Measurements from ENCODE around the gene GPR139.

The GPR139 gene

DNA sequence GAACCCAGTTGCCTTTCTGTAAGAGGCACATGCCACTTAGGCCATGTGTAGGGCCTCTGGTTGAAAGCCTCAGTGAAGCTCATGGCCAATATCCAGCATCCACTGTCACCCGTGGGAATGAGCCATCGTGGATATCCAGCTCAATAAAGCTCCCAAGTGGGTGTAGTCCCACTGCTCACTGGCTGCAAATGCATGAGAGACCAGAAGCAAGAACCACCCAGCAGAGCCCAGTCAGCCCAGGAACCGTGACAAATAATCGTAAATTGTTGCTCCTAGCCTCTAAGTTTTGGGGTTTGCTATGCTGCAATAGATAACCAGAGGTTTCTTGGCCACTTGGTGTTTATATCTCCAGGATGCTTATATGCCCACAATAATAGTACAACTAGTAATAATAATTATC is 33.7 kb downstream of the GPR139 start:
- H3K27me3 Mint-ChIP-seq: peaks cover 10 to 11% of the 10 kb centered on the region in 2 donors
- peaks cover 2 to 4% of the 10 kb centered on the region in 2 donors for H3K9me3 Mint-ChIP-seq
- DNase-seq (no peak), ATAC-seq (replicated peaks) (no peak)
- no peak overlapping the region for H3K4me3 Mint-ChIP-seq
- H3K36me3 Mint-ChIP-seq: no peaks in the 10 kb centered on the region
- no peaks in the 10 kb centered on the region for H3K4me1 Mint-ChIP-seq
- H3K27ac Mint-ChIP-seq: no peak overlapping the region

GRCh38 chr16:20029611-20030010 is 44.1 kb downstream of the GPR139 start:
- no peak for DNase-seq
- H3K9me3 Mint-ChIP-seq: peaks cover 0 to 5% of the 10 kb centered on the region in 2 donors
- no peak for ATAC-seq (replicated peaks)
- H3K36me3 Mint-ChIP-seq: no peaks in the 10 kb centered on the region
- peaks cover 4 to 6% of the 10 kb centered on the region in 2 donors for H3K27me3 Mint-ChIP-seq
- no peak overlapping the region for H3K27ac Mint-ChIP-seq
- no peak overlapping the region for H3K4me3 Mint-ChIP-seq
- H3K4me1 Mint-ChIP-seq: no peaks in the 10 kb centered on the region

- Mint-ChIP-seq H3K4me1 (no peaks in the 10 kb centered on the region), H3K4me3 (no peak overlapping the region), H3K36me3 (no peaks in the 10 kb centered on the region), H3K9me3 (peaks cover 4 to 5% of the 10 kb centered on the region in 2 donors), H3K27me3 (peaks cover 6 to 8% of the 10 kb centered on the region in 2 donors), H3K27ac (no peak overlapping the region)
- no peak for DNase-seq
- no peak for ATAC-seq (replicated peaks)
These were observed 47.2 kb downstream of the GPR139 start for GRCh38 chr16:20026361-20027072.

GRCh38 chr16:20023190-20023589 is 50.5 kb downstream of the GPR139 start:
- H3K27me3 Mint-ChIP-seq: peaks cover 6 to 8% of the 10 kb centered on the region in 2 donors
- H3K36me3 Mint-ChIP-seq: no peaks in the 10 kb centered on the region
- peaks cover 4 to 5% of the 10 kb centered on the region in 2 donors for H3K9me3 Mint-ChIP-seq
- H3K4me3 Mint-ChIP-seq: no peak overlapping the region
- H3K4me1 Mint-ChIP-seq: no peaks in the 10 kb centered on the region
- no peak overlapping the region for H3K27ac Mint-ChIP-seq
- DNase-seq: no peak
- no peak for ATAC-seq (replicated peaks)

DNA sequence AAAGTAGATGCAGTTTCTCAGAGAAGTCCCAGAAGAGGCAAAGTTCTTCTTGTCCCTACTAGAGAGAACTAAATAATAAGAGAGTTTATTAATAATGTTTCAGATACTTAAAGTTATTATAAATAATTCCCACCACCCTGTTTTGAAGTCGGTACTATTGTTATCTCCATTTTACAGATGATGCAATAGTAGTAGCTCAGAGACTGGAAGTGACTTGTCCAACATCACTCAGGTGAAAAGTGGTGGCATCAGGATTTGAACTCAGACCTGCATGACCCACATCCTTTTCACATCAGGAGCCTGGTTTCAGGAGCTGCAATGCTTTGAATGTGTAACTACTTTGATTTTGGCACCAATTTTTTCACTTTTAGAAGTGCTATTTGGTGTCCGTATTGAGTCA is 52.7 kb downstream of the GPR139 start:
- no peak overlapping the region for H3K4me3 Mint-ChIP-seq
- no peaks in the 10 kb centered on the region for H3K4me1 Mint-ChIP-seq
- H3K9me3 Mint-ChIP-seq: peaks cover 4 to 5% of the 10 kb centered on the region in 2 donors
- no peak for DNase-seq
- H3K36me3 Mint-ChIP-seq: no peaks in the 10 kb centered on the region
- H3K27me3 Mint-ChIP-seq: peaks cover 0 to 4% of the 10 kb centered on the region in 2 donors
- no peak overlapping the region for H3K27ac Mint-ChIP-seq
- no peak for ATAC-seq (replicated peaks)

DNA sequence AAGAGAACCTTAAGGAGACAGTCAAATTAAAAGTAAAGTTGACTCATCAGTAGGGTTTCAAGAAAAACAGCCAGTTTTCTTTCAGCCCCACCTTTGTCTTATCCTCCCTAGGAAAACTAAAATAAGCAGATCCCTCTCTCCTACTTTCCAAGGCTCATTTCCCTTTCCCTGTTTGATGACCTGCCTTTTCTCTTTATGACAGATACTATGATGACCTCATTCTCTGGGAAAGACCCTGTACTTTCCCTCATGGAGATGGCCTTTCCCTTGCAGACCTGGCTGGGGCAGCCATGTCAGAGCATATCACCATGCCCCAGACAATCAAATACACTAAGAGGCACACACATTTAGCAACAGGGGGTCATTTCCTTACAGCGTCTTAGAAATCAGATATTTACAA is 53.6 kb downstream of the GPR139 start:
- H3K27me3 Mint-ChIP-seq: peaks cover 0 to 4% of the 10 kb centered on the region in 2 donors
- H3K4me1 Mint-ChIP-seq: no peaks in the 10 kb centered on the region
- H3K9me3 Mint-ChIP-seq: peaks cover 4 to 5% of the 10 kb centered on the region in 2 donors
- H3K36me3 Mint-ChIP-seq: no peaks in the 10 kb centered on the region
- H3K4me3 Mint-ChIP-seq: no peak overlapping the region
- no peak for ATAC-seq (replicated peaks)
- DNase-seq: no peak
- H3K27ac Mint-ChIP-seq: no peak overlapping the region

GRCh38 chr16:20016234-20016633 is 57.5 kb downstream of the GPR139 start:
- DNase-seq: no peak
- Mint-ChIP-seq H3K36me3 (no peaks in the 10 kb centered on the region), H3K4me3 (no peak overlapping the region), H3K27ac (no peak overlapping the region), H3K9me3 (peaks cover 0 to 3% of the 10 kb centered on the region in 2 donors), H3K4me1 (no peaks in the 10 kb centered on the region), H3K27me3 (peaks cover 4 to 9% of the 10 kb centered on the region in 2 donors)
- no peak for ATAC-seq (replicated peaks)

- Mint-ChIP-seq H3K27ac (no peak overlapping the region), H3K36me3 (no peaks in the 10 kb centered on the region), H3K4me1 (no peaks in the 10 kb centered on the region), H3K4me3 (no peak overlapping the region), H3K27me3 (peaks cover 4 to 8% of the 10 kb centered on the region in 2 donors), H3K9me3 (peaks cover 0 to 5% of the 10 kb centered on the region in 2 donors)
- ATAC-seq (replicated peaks): no peak
- DNase-seq: no peak
These were observed 68.8 kb downstream of the GPR139 start for GRCh38 chr16:20004931-20005330.

- H3K27me3 Mint-ChIP-seq: no peaks in the 10 kb centered on the region
- ATAC-seq (replicated peaks) (no peak), DNase-seq (no peak)
- H3K27ac Mint-ChIP-seq: no peak overlapping the region
- no peak overlapping the region for H3K4me3 Mint-ChIP-seq
- H3K4me1 Mint-ChIP-seq: no peaks in the 10 kb centered on the region
- H3K36me3 Mint-ChIP-seq: no peaks in the 10 kb centered on the region
- H3K9me3 Mint-ChIP-seq: peaks cover 0 to 5% of the 10 kb centered on the region in 2 donors
These were observed 70.8 kb downstream of the GPR139 start for GRCh38 chr16:20002936-20003335.

DNA sequence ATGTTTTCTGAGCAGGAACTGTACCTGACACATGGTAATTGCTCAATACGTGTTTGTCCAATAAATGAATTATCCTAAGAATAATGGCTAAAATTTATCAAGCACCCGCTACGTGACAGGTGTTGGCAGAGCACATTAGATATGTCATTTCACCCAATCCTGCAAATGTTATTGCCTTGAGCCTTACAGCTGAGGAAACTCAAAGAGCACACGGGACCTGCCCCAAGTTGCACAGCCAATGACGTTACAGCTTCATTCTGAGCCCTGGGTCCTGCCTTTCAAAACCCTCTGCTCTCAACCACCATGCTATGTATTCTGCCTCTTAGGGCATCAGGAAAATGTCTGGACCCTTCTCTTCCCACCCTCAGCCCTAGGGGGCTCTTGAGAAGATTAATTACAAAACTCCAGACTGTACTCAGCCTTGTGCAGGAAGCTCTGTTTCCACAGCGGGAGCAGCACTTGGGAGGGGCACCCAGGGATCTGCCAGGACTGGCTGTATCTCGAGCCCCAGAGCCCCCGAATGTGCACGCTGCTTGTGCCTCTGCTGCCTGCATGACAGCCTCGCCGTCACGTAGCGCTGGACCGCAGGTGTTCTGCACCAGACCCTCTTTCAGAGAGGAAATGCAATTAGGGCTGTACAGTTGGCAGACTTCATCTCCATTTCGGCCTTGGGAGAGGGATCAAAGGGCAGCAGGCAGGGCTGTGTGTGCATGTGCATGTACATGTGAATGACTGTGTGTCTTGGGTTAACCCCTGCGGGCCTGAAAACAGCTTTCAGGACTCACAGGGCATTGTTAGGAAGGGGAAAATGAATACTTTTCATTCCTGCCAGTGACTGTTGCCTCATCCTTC is 71.6 kb downstream of the GPR139 start:
- H3K4me3 Mint-ChIP-seq: no peak overlapping the region
- ATAC-seq (replicated peaks): no peak
- H3K27me3 Mint-ChIP-seq: no peaks in the 10 kb centered on the region
- no peak overlapping the region for H3K27ac Mint-ChIP-seq
- H3K36me3 Mint-ChIP-seq: no peaks in the 10 kb centered on the region
- no peak for DNase-seq
- H3K9me3 Mint-ChIP-seq: peaks cover 0 to 5% of the 10 kb centered on the region in 2 donors
- no peaks in the 10 kb centered on the region for H3K4me1 Mint-ChIP-seq

- Mint-ChIP-seq H3K4me3 (no peak overlapping the region), H3K4me1 (no peaks in the 10 kb centered on the region)
These were observed 76.0 kb downstream of the GPR139 start for GRCh38 chr16:19997734-19998133.

GRCh38 chr16:19997264-19997663 is 76.4 kb downstream of the GPR139 start:
- no peak for DNase-seq
- no peak overlapping the region for H3K27ac Mint-ChIP-seq
- no peaks in the 10 kb centered on the region for H3K9me3 Mint-ChIP-seq
- H3K27me3 Mint-ChIP-seq: peaks cover 0 to 7% of the 10 kb centered on the region in 2 donors
- no peak overlapping the region for H3K4me3 Mint-ChIP-seq
- no peak for ATAC-seq (replicated peaks)
- H3K36me3 Mint-ChIP-seq: no peaks in the 10 kb centered on the region
- H3K4me1 Mint-ChIP-seq: no peaks in the 10 kb centered on the region

More at GRCh38 chr16:19997734-19998133, 76.0 kb downstream of the GPR139 start:
- no peak for DNase-seq
- H3K9me3 Mint-ChIP-seq: peaks cover 0 to 1% of the 10 kb centered on the region in 2 donors
- H3K27me3 Mint-ChIP-seq: peaks cover 0 to 7% of the 10 kb centered on the region in 2 donors
- H3K36me3 Mint-ChIP-seq: no peaks in the 10 kb centered on the region
- no peak for ATAC-seq (replicated peaks)
- H3K27ac Mint-ChIP-seq: no peak overlapping the region

DNA sequence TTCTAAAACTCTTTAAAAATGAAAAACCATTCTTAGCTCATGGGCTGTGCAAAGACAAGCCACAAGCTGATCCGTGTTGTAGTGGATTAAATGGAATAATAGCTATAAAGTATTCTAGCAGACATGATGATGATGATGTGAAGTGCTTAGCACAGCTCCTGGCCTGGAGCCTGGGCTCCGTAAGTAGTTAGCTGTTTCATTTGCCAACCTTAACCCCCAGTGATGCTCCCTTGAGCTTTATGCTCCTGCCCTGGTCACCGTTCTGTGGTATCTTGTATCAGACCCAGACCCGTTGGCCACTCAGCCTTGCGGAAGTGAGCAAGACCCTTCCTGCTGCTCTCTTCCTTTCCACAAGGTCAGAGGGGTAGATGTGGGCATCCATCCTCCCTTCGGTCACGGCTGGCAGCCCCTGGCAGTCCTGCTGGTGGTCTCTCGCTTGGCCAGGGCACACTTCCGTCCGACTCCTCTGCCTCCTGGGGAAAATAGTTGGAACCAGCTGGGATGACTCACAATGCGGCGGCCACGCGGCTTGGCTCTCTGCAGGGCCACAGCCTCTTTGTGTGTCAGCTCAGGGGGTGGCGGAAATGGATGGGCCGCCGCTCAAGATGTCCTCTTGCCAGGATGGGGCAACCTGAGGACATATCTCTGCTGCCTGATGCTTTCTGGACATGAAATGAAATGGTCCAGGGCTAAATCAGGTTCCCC is 79.1 kb downstream of the GPR139 start:
- no peaks in the 10 kb centered on the region for H3K4me1 Mint-ChIP-seq
- H3K27me3 Mint-ChIP-seq: peaks cover 0 to 7% of the 10 kb centered on the region in 2 donors
- ATAC-seq (replicated peaks): no peak
- DNase-seq: no peak
- no peak overlapping the region for H3K4me3 Mint-ChIP-seq
- H3K36me3 Mint-ChIP-seq: no peaks in the 10 kb centered on the region
- no peaks in the 10 kb centered on the region for H3K9me3 Mint-ChIP-seq
- H3K27ac Mint-ChIP-seq: no peak overlapping the region

GRCh38 chr16:19991614-19992013 is 82.1 kb downstream of the GPR139 start:
- ATAC-seq (replicated peaks): no peak
- Mint-ChIP-seq H3K4me1 (no peaks in the 10 kb centered on the region), H3K27ac (no peak overlapping the region), H3K27me3 (peaks cover 0 to 12% of the 10 kb centered on the region in 2 donors), H3K9me3 (no peaks in the 10 kb centered on the region), H3K36me3 (no peaks in the 10 kb centered on the region), H3K4me3 (no peak overlapping the region)
- DNase-seq: no peak

Data from stimulated activated naive B cell treated with anti-CD40 and anti-IgM and Interleukin-4, amounts not matched to agents 10 μg/mL and 1 μg/mL and 100 μg/mL, for 72 hours (primary cell).